GM23338 (cell line): ENCODE results near the gene ALDH5A1. TPM values are rescaled to one million over a fixed set of nuclear protein-coding genes. Genes with fewer than 3 reads are reported as not detected.

Experiments used
- ATAC-seq: fragments of 200-7000 bp; cut with Tn5 transposase; 3 replicates; pipeline ENCODE4 v1.9.1; 2020
- DNase-seq: peaks from one replicate; pipeline ENCODE4 v3.0.0-alpha.2; 2015; ENCODE audit warnings: low spot score
- H2AFZ ChIP-seq: fragments of 200-600 bp; sonication (generic); 2 replicates; pipeline ENCODE4 v1.8.0; 2016; ENCODE audit warnings: antibody characterized with exemption, mild to moderate bottlenecking, moderate library complexity
- H3F3A ChIP-seq: fragments of 200-600 bp; sonication (generic); replicated peaks from 2 replicates; pipeline ENCODE4 v1.8.0; 2017; ENCODE audit warnings: antibody characterized with exemption, mixed run types, low read depth
- H3K27ac ChIP-seq: fragments of 200-600 bp; sonication (generic); 2 replicates; pipeline ENCODE4 v1.6.1; 2016; ENCODE audit warnings: low read depth
- H3K27me3 ChIP-seq: fragments of 200-600 bp; sonication (generic); 2 replicates; pipeline ENCODE4 v1.8.0; 2016; ENCODE audit warnings: mild to moderate bottlenecking, mixed run types, moderate library complexity; ENCODE audit not compliant: insufficient read depth
- H3K36me3 ChIP-seq: fragments of 200-600 bp; sonication (generic); 2 replicates; pipeline ENCODE4 v1.8.0; 2016; ENCODE audit warnings: mild to moderate bottlenecking; ENCODE audit not compliant: insufficient read depth
- H3K4me1 ChIP-seq: fragments of 200-600 bp; sonication (generic); 2 replicates; pipeline ENCODE4 v1.8.0; 2016; ENCODE audit warnings: mild to moderate bottlenecking, moderate library complexity; ENCODE audit not compliant: insufficient read depth
- H3K4me2 ChIP-seq: fragments of 200-600 bp; sonication (generic); 2 replicates; pipeline ENCODE4 v1.7.1; 2017; ENCODE audit warnings: mixed run types
- H3K4me3 ChIP-seq: fragments of 200-600 bp; sonication (generic); 2 replicates; pipeline ENCODE4 v1.6.1; 2016; ENCODE audit warnings: mixed run types
- H3K79me2 ChIP-seq: fragments of 200-600 bp; sonication (generic); replicated peaks from 2 replicates; pipeline ENCODE4 v1.8.0; 2017; ENCODE audit warnings: mild to moderate bottlenecking; ENCODE audit not compliant: insufficient read depth
- H3K9me2 ChIP-seq: fragments of 200-600 bp; sonication (generic); 2 replicates; pipeline ENCODE4 v1.8.0; 2017; ENCODE audit not compliant: insufficient read depth
- H4K20me1 ChIP-seq: fragments of 200-600 bp; sonication (generic); replicated peaks from 2 replicates; pipeline ENCODE4 v1.8.0; 2017; ENCODE audit warnings: mild to moderate bottlenecking; ENCODE audit not compliant: insufficient read depth
- H3K27ac Mint-ChIP-seq: 2 replicates; pipeline ENCODE4 v1.8.0; 2020; ENCODE audit warnings: inconsistent platforms, mild to moderate bottlenecking, moderate library complexity, mixed read lengths
- H3K27me3 Mint-ChIP-seq: 3 replicates; pipeline ENCODE4 v1.8.0; 2022; ENCODE audit warnings: low read depth, mild to moderate bottlenecking, moderate library complexity, mixed read lengths, inconsistent platforms; ENCODE audit not compliant: insufficient read depth, poor library complexity
- H3K36me3 Mint-ChIP-seq: 3 replicates; pipeline ENCODE4 v1.8.0; 2021; ENCODE audit warnings: low read depth, mild to moderate bottlenecking, inconsistent platforms, moderate library complexity, mixed read lengths
- H3K4me1 Mint-ChIP-seq: 3 replicates; pipeline ENCODE4 v1.8.0; 2020; ENCODE audit warnings: mild to moderate bottlenecking, inconsistent platforms, mixed read lengths
- H3K4me3 Mint-ChIP-seq: 3 replicates; pipeline ENCODE4 v1.8.0; 2021; ENCODE audit warnings: moderate library complexity, mild to moderate bottlenecking, inconsistent platforms, mixed read lengths
- H3K9me3 Mint-ChIP-seq: 3 replicates; pipeline ENCODE4 v1.8.0; 2020; ENCODE audit warnings: moderate library complexity, mild to moderate bottlenecking, inconsistent platforms, mixed read lengths
- EZH2 ChIP-seq: fragments of 200-600 bp; sonication (generic); IDR thresholded peaks from one replicate; pipeline ENCODE4 v1.8.0; 2017; ENCODE audit warnings: antibody characterized with exemption, mild to moderate bottlenecking, low read depth; ENCODE audit not compliant: unreplicated experiment
- EZH2phosphoT487 ChIP-seq: fragments of 200-600 bp; sonication (generic); IDR thresholded peaks from one replicate; pipeline ENCODE4 v1.8.1; 2018; ENCODE audit warnings: antibody characterized with exemption; ENCODE audit not compliant: unreplicated experiment
- JUNB ChIP-seq: IDR thresholded peaks from one replicate; pipeline ENCODE4 v1.6.1; 2016; ENCODE audit warnings: antibody characterized with exemption; ENCODE audit not compliant: unreplicated experiment
- POLR2AphosphoS5 ChIP-seq: IDR thresholded peaks from 2 replicates; pipeline ENCODE4 v1.6.1; 2016; ENCODE audit warnings: antibody characterized with exemption, low read depth
- STAT1 ChIP-seq: IDR thresholded peaks from one replicate; pipeline ENCODE4 v1.6.1; 2016; ENCODE audit warnings: antibody characterized with exemption; ENCODE audit not compliant: unreplicated experiment
- ZNF331 ChIP-seq: fragments of 250-450 bp; sonication (Bioruptor Pico); IDR thresholded peaks from 2 replicates; pipeline ENCODE4 v1.5.0; 2020; ENCODE audit warnings: low read depth, mild to moderate bottlenecking, moderate library complexity
- polyA plus RNA-seq: library from polyadenylated mRNA; unstranded; fragments of >200 nt; fragmentation: Nextera tagmentation; extraction: Ambion mirVana; gene quantifications from 2 replicates; pipeline ENCODE4 v1.2.1, GENCODE V29; 2016
- total RNA-seq: library from RNA; depleted of rRNA; stranded (reverse); fragments of >200 nt; shearing (Covaris generic); gene quantifications from 2 replicates; pipeline ENCODE4 v1.2.3, GENCODE V29; 2014
- TF ChIP-seq, protein P1 (sequence below): IDR thresholded peaks from 2 replicates; pipeline ENCODE4 v1.6.1; 2016; ENCODE audit warnings: antibody characterized with exemption
- TF ChIP-seq, protein P2 (sequence below): fragments of 250-450 bp; sonication (Bioruptor Pico); IDR thresholded peaks from 2 replicates; pipeline ENCODE4 v1.5.0; 2020; ENCODE audit warnings: mild to moderate bottlenecking, moderate library complexity
- TF ChIP-seq, protein P3 (sequence below): IDR thresholded peaks from one replicate; pipeline ENCODE4 v1.6.1; 2018; ENCODE audit warnings: antibody characterized with exemption; ENCODE audit not compliant: unreplicated experiment

The ALDH5A1 gene
- total and polyA plus RNA-seq, 2 experiments from 2014 or later: 3.1 to 5.2 TPM

DNA sequence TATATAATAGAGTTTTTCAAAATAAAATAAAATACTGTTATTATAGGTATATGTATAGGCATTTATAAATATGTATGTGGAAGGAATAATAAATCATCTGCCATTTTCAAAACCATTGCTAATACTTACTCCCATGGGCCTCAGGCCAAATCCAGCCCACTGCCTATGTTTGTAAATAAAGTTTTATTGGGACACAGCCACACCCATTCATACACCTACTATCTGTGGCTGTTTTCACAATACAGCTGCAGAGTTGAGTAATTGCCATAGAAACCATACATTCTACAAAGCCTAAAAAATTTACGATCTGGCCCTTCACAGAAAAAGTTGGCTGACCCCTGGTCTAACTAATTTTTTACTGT is 9.5 kb downstream of the ALDH5A1 start:
- no peak overlapping the region for H3K4me3 Mint-ChIP-seq
- H3K9me2 ChIP-seq: no peaks in the 10 kb centered on the region
- DNase-seq (no peak), ATAC-seq (no peak)
- H3F3A ChIP-seq: no peaks in the 10 kb centered on the region
- H3K4me3 ChIP-seq: no peak overlapping the region
- no peak overlapping the region for H3K4me2 ChIP-seq
- peaks cover 7% of the 10 kb centered on the region for H3K27me3 Mint-ChIP-seq
- H3K36me3 ChIP-seq: no peaks in the 10 kb centered on the region
- peaks cover 18% of the 10 kb centered on the region; the same call in 1 of the 2 replicates for H3K4me1 ChIP-seq
- peaks cover 12% of the 10 kb centered on the region; the same call in 2 of the 3 replicates for H3K9me3 Mint-ChIP-seq
- peaks cover 25% of the 10 kb centered on the region for H3K4me1 Mint-ChIP-seq
- no peaks in the 10 kb centered on the region for H3K27me3 ChIP-seq
- peaks cover 16% of the 10 kb centered on the region; the same call in 2 of the 3 replicates for H3K36me3 Mint-ChIP-seq
- H3K27ac Mint-ChIP-seq: no peak overlapping the region
- no peaks in the 10 kb centered on the region for H4K20me1 ChIP-seq
- TF ChIP-seq, protein P1, sequence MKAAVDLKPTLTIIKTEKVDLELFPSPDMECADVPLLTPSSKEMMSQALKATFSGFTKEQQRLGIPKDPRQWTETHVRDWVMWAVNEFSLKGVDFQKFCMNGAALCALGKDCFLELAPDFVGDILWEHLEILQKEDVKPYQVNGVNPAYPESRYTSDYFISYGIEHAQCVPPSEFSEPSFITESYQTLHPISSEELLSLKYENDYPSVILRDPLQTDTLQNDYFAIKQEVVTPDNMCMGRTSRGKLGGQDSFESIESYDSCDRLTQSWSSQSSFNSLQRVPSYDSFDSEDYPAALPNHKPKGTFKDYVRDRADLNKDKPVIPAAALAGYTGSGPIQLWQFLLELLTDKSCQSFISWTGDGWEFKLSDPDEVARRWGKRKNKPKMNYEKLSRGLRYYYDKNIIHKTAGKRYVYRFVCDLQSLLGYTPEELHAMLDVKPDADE: no peak
- TF ChIP-seq, protein P2, sequence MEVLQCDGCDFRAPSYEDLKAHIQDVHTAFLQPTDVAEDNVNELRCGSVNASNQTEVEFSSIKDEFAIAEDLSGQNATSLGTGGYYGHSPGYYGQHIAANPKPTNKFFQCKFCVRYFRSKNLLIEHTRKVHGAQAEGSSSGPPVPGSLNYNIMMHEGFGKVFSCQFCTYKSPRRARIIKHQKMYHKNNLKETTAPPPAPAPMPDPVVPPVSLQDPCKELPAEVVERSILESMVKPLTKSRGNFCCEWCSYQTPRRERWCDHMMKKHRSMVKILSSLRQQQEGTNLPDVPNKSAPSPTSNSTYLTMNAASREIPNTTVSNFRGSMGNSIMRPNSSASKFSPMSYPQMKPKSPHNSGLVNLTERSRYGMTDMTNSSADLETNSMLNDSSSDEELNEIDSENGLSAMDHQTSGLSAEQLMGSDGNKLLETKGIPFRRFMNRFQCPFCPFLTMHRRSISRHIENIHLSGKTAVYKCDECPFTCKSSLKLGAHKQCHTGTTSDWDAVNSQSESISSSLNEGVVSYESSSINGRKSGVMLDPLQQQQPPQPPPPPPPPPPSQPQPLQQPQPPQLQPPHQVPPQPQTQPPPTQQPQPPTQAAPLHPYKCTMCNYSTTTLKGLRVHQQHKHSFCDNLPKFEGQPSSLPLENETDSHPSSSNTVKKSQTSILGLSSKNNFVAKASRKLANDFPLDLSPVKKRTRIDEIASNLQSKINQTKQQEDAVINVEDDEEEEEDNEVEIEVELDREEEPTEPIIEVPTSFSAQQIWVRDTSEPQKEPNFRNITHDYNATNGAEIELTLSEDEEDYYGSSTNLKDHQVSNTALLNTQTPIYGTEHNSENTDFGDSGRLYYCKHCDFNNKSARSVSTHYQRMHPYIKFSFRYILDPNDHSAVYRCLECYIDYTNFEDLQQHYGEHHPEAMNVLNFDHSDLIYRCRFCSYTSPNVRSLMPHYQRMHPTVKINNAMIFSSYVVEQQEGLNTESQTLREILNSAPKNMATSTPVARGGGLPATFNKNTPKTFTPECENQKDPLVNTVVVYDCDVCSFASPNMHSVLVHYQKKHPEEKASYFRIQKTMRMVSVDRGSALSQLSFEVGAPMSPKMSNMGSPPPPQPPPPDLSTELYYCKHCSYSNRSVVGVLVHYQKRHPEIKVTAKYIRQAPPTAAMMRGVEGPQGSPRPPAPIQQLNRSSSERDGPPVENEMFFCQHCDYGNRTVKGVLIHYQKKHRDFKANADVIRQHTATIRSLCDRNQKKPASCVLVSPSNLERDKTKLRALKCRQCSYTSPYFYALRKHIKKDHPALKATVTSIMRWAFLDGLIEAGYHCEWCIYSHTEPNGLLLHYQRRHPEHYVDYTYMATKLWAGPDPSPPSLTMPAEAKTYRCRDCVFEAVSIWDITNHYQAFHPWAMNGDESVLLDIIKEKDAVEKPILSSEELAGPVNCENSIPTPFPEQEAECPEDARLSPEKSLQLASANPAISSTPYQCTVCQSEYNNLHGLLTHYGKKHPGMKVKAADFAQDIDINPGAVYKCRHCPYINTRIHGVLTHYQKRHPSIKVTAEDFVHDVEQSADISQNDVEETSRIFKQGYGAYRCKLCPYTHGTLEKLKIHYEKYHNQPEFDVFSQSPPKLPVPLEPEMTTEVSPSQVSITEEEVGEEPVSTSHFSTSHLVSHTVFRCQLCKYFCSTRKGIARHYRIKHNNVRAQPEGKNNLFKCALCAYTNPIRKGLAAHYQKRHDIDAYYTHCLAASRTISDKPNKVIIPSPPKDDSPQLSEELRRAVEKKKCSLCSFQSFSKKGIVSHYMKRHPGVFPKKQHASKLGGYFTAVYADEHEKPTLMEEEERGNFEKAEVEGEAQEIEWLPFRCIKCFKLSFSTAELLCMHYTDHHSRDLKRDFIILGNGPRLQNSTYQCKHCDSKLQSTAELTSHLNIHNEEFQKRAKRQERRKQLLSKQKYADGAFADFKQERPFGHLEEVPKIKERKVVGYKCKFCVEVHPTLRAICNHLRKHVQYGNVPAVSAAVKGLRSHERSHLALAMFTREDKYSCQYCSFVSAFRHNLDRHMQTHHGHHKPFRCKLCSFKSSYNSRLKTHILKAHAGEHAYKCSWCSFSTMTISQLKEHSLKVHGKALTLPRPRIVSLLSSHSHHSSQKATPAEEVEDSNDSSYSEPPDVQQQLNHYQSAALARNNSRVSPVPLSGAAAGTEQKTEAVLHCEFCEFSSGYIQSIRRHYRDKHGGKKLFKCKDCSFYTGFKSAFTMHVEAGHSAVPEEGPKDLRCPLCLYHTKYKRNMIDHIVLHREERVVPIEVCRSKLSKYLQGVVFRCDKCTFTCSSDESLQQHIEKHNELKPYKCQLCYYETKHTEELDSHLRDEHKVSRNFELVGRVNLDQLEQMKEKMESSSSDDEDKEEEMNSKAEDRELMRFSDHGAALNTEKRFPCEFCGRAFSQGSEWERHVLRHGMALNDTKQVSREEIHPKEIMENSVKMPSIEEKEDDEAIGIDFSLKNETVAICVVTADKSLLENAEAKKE (CRISPR knock-in tag): no peak
- TF ChIP-seq POLR2AphosphoS5 (no peak), JUNB (no peak), EZH2phosphoT487 (no peak), STAT1 (no peak), EZH2 (no peak), ZNF331 (no peak)
- TF ChIP-seq, protein P3, sequence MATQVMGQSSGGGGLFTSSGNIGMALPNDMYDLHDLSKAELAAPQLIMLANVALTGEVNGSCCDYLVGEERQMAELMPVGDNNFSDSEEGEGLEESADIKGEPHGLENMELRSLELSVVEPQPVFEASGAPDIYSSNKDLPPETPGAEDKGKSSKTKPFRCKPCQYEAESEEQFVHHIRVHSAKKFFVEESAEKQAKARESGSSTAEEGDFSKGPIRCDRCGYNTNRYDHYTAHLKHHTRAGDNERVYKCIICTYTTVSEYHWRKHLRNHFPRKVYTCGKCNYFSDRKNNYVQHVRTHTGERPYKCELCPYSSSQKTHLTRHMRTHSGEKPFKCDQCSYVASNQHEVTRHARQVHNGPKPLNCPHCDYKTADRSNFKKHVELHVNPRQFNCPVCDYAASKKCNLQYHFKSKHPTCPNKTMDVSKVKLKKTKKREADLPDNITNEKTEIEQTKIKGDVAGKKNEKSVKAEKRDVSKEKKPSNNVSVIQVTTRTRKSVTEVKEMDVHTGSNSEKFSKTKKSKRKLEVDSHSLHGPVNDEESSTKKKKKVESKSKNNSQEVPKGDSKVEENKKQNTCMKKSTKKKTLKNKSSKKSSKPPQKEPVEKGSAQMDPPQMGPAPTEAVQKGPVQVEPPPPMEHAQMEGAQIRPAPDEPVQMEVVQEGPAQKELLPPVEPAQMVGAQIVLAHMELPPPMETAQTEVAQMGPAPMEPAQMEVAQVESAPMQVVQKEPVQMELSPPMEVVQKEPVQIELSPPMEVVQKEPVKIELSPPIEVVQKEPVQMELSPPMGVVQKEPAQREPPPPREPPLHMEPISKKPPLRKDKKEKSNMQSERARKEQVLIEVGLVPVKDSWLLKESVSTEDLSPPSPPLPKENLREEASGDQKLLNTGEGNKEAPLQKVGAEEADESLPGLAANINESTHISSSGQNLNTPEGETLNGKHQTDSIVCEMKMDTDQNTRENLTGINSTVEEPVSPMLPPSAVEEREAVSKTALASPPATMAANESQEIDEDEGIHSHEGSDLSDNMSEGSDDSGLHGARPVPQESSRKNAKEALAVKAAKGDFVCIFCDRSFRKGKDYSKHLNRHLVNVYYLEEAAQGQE: no peak
- no peaks in the 10 kb centered on the region for H3K79me2 ChIP-seq
- no peak overlapping the region for H3K27ac ChIP-seq
- H2AFZ ChIP-seq: no peak overlapping the region
